HG02973 (cell line): ENCODE data around the gene RASA3.
"Not testable (repeated sequence)": the region's sequence is repeated elsewhere in the genome, so short reads cannot be mapped to it uniquely, and the experiment has no call there.

Experiments used
- ATAC-seq: cut with Tn5 transposase; IDR thresholded peaks from one replicate; pipeline ENCODE4 v1.9.1; 2021; ENCODE audit warnings: moderate library complexity; ENCODE audit not compliant: unreplicated experiment

RASA3 gene

GRCh38 chr13:114155926-114156883 lies 23.8 kb upstream of the RASA3 start:
- ATAC-seq = no peak

- ATAC-seq = no peak
Observed at GRCh38 chr13:114155320-114155719, 22.9 kb upstream of the RASA3 start.

- ATAC-seq = no peak
Observed at GRCh38 chr13:114154476-114154875, 22.1 kb upstream of the RASA3 start.

- ATAC-seq = no peak
Observed at GRCh38 chr13:114153485-114154080, 21.2 kb upstream of the RASA3 start.

- no peak for ATAC-seq
Observed at GRCh38 chr13:114152831-114153371, 20.5 kb upstream of the RASA3 start.

GRCh38 chr13:114152285-114152645 lies 19.8 kb upstream of the RASA3 start:
- no peak for ATAC-seq

- no peak for ATAC-seq
Observed at GRCh38 chr13:114151565-114152284, 19.3 kb upstream of the RASA3 start.

- no peak for ATAC-seq
Observed at GRCh38 chr13:114151031-114151430, 18.6 kb upstream of the RASA3 start.

GRCh38 chr13:114149774-114150740 lies 17.6 kb upstream of the RASA3 start:
- no peak for ATAC-seq

GRCh38 chr13:114148886-114149285 lies 16.5 kb upstream of the RASA3 start:
- ATAC-seq = not testable (repeated sequence)

- peak; percentile 79 for ATAC-seq
Observed at GRCh38 chr13:114148521-114148855, 16.1 kb upstream of the RASA3 start.

- ATAC-seq = peak; percentile 29
Observed at GRCh38 chr13:114147803-114148520, 15.5 kb upstream of the RASA3 start.

- no peak for ATAC-seq
Observed at GRCh38 chr13:114146629-114147028, 14.2 kb upstream of the RASA3 start.

GRCh38 chr13:114146173-114146572 lies 13.8 kb upstream of the RASA3 start:
- no peak for ATAC-seq

GRCh38 chr13:114145722-114146121 lies 13.3 kb upstream of the RASA3 start:
- no peak for ATAC-seq

GRCh38 chr13:114145256-114145655 lies 12.8 kb upstream of the RASA3 start:
- ATAC-seq = no peak

- ATAC-seq = no peak
Observed at GRCh38 chr13:114144606-114145244, 12.3 kb upstream of the RASA3 start.

- ATAC-seq = no peak
Observed at GRCh38 chr13:114143806-114144605, 11.6 kb upstream of the RASA3 start.
